ENCODE data around the gene TARS1.

GRCh38 chr5:33490071-33490665, 49.4 kb downstream of the TARS1 start:
- TF ChIP-seq, protein P1, sequence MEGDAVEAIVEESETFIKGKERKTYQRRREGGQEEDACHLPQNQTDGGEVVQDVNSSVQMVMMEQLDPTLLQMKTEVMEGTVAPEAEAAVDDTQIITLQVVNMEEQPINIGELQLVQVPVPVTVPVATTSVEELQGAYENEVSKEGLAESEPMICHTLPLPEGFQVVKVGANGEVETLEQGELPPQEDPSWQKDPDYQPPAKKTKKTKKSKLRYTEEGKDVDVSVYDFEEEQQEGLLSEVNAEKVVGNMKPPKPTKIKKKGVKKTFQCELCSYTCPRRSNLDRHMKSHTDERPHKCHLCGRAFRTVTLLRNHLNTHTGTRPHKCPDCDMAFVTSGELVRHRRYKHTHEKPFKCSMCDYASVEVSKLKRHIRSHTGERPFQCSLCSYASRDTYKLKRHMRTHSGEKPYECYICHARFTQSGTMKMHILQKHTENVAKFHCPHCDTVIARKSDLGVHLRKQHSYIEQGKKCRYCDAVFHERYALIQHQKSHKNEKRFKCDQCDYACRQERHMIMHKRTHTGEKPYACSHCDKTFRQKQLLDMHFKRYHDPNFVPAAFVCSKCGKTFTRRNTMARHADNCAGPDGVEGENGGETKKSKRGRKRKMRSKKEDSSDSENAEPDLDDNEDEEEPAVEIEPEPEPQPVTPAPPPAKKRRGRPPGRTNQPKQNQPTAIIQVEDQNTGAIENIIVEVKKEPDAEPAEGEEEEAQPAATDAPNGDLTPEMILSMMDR (conservative IDR thresholded peaks at IDR 0.05; ENCODE audit: low read length), result no peak
- TF ChIP-seq EZH2phosphoT487 (IDR thresholded peaks at IDR 0.05; ENCODE audit: borderline replicate concordance), result no peak

All from Loucy (cell line).